Activated gamma-delta T cell treated with anti-CD3 and anti-CD28 coated beads, Interleukin-2, amount 50 U/mL, for 16 hours (primary cell): ENCODE data around the gene DDX39A.
A peak's percentile ranks its signal among the peaks of the same experiment; 100 is the strongest.

Experiments used
- DNase-seq: peaks from one replicate; pipeline ENCODE4 v3.0.0-alpha.2; 2020; ENCODE audit warnings: low read depth

Gene DDX39A

DNA sequence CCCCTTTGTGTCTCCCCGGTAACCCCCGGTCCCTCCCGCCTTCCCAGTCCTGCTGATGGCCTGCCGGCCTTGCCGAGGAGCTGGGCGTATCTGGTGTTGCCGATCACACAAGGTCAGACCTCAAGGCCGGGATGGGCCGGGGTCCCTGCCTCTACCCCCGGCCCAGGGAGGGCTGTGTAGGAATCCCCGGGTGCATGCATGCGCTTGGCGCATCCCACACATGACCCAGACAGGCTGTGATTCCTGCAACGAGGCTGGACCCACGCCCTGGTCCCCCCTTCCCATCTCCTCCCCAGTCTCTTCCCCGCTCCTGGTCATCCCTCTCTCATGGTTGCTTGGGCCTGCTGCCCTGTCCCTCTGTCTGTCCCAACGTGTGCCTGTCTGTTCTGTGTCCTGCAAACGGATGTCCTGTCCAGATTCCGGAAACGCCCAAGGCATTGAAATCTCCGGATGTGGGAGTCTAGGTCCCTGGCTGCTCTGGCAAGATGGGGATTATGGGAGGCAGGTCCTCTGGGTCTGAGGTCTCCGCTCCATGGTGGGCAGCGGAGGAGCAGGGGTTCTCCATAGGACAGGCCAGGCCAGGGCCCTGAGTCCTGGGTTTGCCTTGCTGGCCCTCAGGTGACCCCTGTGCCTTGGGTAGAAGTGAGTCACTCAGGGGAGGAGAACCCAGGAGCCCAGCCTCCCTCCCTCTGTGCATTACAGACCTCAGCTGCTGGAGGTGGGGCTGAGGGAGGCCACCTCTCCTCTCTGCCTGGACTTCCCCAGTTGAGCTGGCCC is 15.6 kb upstream of the DDX39A start:
- DNase-seq, result peak; percentile 47

DNA sequence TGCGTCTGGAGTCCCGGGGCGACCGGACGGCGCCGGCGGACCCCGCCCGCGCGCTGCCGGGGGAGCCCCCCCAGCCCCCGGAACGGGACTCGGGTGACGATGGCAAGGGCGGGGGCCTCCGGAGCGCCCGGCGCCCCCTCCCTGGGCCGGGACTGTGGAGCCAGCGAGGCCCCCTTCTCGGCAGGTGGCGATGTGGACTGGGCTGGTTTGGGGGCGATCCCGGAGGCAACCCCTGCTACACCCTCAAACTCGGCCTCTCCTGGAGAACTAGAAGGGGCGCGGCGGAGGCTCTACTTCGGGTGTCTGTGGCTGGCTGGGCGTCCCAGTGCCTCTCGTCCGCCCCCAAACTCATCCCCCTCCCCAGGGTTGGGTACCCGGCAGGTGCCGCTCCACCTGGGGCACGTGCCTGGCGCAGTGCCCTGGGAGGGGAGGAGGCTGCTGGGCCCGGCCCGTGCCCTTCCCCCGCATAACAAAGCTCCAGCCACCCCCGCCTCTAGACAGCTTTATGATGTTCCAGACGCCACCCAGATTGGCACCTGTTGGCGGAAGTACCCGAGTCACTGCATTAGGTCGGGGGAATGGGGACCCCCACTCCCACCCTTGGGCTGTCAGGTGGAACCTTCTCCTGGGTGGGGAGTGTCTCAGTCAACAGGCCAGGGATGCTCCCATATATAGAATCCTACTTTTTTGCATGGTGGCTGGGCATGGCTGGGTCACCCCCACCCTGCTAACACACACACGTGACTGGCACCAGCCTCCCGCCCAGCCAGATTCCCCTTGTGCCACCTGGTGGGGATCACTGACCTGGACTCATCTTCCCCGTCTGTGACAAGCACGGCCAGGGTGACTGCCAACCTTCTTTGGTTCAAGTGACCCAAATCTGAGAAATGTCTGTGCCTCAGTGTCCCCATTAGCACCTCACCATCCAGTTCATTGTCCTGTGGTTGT is 14.7 kb upstream of the DDX39A start:
- DNase-seq, result no peak

DNA sequence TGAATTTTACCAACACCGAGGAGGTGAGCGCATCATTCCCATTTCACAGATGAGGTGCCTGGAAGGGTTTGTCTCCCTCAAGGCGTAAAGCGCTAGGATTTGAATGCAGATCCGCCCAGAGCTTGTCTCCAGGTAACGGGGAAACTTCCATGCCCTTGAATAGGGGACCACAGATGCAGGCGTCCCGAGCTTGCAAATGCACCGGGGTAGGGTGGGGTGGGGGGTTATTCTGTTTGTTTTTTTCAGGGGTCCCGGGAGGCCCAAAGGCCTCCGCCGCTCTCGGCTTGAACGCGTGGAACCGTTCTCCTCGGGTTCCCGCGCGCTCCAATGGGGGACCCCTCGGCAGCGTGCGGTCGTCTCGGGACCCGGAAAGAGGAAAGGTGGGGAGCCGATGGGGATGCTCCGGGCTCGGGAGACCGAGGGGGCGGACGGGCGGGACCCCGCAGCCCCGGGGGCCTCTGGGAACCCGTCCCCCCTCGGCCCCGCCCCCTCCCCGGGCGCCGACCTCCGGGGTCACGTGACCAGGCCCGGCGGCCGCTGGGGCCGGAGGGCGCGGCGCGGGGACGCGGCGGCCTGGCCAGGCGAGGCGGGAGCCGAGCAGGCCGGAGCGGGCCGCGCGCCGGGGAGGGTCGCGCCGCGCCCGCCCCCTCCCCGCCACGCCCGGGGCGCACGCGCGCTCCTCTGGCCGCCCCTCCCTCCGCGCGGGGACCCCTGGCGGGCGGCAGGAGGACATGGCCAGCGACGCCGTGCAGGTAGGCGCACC is 13.8 kb upstream of the DDX39A start, which contains the start of gene PKN1:
PKN1 (plus strand) TSS at position 516 of the 763 bp plus-strand sequence; CDS start at position 732, 216 bp downstream.
- no peak for DNase-seq

DNA sequence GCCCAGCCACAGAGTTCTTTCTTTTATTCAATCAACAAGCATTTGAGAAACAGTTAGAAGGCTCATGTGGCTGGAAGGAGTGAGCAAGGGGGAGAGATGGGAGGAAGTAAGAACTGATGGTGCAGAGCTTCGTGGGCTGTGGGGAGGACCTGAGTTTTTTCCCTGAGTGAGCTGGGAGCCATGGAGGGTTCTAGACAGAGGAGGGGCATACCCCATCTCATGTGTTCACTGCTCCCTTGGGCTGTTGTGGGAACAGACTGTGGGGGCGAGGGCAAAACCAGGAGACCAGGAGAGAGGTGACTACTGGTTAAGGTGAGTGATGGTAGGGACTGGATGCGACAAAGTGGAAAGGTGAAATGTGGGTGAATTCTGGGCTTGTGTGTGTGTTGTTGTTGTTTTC is 11.6 kb upstream of the DDX39A start:
- DNase-seq, result no peak

DNA sequence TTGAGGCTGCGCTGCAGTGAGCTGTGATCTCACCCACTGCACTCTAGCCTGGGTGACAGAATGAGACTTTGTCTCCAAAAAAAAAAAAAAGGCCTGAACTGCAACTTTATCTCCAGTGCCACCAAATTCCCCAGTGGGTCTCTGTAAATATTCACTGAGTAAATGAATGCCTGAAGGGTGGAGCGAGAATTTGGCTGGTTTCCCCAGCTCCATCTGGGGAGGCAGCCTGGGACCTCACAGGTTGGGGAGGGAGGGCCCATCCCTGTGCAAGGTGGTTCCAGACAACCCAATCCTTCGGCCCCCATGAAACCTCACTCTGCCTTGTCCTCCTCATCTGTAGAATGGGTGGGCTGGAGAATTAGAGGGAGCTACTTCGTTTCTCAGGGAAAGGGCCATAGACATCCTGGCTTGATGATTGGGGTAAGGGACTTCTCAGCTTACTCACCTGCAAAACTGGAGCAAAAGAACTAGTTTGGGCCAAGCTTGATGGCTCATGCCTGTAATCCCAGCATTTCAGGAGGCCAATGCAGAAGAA is 9.8 kb upstream of the DDX39A start:
- no peak for DNase-seq

DNA sequence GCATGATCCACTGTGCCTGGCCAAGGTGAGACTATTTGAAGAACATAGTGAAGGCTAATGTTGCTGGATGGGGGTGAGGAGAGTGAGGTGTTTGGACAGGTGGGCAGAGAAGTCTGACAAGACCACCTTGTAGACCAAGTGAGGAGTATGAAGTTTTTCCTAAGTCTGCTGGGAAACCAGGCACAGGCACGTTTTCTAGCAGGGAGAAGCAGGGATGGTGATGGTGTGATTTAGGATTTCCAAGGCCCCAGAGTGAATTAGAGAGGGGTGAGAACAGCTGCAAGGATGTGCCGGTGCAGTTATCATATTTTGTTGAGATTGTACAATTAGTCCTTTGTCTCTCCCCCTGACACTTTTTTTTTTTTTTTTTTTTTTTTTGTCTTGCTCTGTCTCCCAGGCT is 8.3 kb upstream of the DDX39A start:
- no peak for DNase-seq

DNA sequence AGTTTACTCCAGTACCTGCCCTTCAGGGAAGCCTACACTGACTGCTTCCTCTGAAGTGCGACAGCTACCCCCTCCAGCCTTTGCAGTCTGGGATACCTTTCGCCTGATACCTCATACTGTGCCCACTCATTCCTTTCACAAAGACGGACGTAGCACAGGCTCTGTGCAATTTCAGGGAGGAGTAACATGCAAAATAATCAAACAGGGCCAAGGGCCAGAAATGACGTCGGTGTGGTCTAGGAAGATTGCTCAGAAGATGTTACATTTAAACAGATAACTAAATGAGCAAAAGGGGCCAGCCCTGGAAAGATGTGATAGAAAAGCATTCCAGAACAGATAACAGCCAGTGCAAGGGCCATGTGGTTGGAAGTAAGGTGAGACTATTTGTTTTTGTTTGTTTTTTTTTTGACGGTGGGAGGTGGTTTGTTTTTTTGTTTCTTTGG is 6.6 kb upstream of the DDX39A start:
- no peak for DNase-seq

DNA sequence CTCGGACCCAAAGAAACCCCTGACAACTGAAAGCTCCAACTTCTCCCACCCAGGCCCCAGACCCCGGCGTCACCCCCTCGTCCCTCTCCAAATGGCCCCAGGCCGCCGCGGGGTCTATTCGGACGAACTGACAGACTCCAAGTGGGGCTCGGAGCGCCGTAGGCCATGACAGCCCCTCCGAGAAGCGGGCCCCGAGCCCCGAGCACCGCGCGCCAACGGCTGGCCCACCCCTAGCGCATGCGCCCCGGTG is 360 bp downstream of the DDX39A start:
- DNase-seq, result peak; percentile 82

DNA sequence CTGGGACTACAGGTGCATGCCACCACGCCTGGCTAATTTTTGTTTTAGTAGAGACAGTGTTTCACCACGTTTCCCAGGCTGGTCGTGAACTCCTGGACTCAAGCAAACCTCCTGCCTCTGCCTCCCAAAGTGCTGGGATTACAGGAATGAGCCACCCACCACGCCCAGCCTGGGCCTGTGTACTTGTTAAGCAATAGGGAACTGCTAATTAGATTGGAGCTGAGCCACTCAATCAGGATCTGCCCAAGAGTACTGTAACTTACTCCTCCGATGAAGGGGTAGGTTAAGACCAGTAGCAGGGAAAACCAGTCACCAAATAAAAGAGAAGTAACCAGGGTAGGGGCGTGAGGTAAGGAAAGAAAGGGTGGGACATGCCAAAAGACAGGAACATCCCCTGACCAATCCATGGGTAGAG is 2.3 kb downstream of the DDX39A start:
- DNase-seq, result no peak

DNA sequence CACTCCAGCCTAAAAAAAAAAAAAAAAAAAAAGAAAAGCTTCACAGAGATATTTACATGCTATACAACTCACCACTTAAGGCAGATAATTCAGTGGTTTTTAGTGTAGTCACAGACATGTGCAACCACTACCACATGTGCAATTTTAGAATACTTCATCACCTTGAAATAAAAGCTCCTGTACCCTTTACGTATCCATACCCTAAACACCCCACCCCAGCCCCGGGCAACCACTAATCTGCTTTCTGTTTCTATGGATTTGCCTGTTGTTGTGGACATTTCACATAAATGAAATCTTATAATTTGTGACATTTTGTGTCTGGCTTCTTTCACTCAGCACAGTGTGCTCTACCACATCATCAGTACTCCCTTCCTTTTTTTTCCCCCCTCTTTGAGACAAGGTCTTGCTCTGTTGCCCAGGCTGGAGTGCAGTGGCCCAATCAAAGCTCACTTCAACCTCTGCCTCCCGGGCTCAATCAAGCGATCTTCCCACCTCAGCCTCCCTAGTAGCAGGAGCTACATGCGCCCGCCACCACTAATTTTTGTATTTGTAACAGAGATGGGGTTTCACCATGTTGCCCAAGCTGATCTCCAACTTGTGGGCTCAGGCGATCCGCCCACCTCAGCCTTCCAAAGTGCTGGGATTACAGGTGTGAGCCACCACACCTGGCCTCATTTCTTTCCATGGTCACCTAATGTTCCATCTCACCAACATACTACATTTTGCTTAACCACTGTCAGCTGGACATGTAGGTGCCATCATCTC is 4.0 kb downstream of the DDX39A start:
- no peak for DNase-seq

DNA sequence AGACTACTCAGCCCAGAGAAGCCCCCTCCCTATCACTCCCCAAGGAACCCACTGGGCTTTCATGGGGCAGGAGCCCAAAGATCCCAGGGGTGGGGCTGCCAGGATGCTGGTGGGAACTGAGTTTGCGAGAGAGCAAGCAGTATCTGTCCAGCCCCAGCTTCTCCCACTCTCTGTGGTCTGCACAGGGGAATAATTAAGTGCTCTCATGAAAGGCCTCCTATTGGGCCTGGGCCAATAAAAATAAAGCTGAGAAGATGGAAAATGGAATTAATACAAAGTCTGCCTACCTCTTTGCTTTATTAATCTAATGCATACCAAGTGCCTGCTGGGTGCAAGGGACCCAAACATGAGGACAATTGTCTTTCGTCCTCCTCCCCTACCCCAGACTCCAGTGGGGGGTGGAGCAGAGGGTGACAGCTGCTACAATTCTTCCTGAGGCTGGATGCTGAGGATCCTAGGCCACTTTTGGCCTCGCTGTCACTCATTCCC is 5.4 kb downstream of the DDX39A start:
- DNase-seq, result no peak

DNA sequence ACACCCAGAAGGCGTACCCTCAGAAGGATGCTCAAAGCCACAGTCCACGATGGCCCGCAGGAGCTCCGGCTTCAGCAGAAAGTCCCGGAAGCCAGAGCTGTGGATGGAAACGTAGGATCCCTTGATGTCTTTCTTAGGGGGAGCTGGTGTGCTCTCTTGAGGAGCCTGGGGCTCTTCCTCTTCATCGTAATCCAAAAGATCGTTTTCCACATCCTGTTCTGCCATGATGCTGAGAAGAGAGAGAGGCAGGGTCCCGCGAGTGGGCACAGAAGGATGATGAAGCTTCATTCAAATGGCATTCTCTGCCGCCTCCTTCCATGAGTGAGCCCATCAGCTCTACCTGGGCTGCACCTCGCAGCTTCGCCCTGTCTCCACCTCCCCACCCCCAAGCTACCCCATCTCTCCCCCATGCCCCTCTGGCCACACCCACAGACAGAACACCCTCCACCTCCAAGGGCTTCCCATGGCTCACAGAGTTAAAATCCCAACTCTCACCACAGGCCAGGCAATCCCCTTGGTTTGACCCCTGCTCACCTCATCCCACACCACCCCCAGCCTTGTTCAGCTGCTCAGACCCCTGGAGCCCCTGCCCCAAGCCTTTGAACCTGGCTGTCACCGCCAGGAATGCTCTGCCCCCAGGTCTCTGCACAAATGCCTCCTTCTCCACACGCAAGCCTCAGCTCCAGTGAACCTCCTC is 6.0 kb downstream of the DDX39A start:
- DNase-seq, result no peak

DNA sequence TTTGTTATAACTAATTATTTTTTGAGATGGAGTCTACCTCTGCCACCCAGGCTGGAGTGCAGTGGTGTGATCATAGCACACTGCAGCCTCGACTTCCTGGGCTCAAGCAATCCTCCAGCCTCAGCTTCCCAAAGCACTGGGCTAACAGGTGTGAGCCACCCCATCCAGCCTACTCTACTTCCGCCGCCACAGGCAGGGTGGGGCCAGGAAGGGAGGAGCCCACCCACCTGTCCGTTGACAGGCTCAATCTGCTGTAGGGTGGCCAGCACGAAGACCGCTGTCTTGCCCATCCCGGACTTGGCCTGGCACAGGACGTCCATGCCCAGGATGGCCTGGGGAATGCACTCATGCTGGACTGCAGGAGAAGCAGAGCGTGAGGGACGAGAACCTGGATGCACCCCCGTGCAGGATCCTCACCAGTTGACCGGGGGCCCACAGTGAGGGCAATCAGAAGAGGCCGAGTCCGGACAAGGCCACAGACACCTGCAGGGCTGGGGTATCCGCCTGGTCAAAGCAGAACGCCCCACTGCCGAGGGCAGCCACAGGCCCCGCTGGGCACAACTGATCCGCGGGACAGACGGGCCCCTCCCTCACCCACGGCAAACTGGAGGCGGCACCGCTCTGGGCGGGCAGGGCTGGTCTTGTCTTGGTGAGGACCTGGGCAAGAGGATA is 6.7 kb downstream of the DDX39A start:
- no peak for DNase-seq

DNA sequence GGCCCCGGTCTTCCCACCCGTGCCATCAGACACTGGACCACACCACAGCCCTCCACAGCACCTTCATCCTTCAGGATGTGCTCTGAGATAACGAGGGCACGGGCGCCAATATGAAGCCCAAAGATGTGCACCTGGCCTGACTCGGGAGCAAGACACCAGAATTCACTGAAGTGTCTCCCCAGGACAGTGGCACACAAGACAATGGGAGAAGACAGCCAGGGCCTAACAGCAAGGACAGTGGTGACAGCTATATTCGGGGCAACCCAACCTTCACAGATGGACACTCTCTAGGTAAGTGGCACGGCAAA is 7.2 kb downstream of the DDX39A start:
- DNase-seq, result no peak

DNA sequence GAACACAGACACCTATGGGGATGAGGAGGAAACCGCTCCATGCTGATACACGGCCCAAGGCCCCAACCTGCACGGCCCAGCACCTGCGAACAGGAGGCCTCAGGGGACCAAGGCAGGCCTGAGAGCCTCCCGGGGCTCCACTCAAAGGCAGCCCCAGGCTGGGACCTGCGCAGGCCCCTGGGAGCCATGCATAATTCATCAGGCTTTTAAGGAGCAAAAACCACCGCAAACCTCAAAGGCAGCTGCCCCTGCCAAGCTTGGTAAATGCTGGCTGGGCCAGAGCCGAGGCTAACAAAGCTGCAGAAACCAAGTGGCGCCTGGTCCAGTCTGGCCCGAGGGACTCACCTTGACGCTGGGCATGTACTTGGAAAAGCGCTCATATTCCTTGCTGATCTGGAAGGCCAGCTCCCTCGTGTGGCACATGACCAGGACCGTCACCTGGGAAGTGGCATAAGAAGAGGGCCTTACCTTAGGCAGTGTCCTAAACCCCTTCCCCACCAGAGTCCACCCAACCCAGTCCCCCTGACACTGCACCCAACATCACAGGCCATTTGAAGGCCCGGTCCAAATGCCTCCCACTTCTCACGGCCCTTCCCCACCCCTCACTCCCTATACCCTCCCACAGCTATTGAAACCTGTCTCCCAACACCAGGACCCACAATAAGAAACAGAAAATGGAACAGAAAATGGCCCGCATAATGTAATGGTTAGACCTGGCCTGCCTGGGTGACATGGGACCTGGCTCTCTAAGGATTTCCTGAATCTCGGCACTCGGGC is 7.8 kb downstream of the DDX39A start:
- no peak for DNase-seq

DNA sequence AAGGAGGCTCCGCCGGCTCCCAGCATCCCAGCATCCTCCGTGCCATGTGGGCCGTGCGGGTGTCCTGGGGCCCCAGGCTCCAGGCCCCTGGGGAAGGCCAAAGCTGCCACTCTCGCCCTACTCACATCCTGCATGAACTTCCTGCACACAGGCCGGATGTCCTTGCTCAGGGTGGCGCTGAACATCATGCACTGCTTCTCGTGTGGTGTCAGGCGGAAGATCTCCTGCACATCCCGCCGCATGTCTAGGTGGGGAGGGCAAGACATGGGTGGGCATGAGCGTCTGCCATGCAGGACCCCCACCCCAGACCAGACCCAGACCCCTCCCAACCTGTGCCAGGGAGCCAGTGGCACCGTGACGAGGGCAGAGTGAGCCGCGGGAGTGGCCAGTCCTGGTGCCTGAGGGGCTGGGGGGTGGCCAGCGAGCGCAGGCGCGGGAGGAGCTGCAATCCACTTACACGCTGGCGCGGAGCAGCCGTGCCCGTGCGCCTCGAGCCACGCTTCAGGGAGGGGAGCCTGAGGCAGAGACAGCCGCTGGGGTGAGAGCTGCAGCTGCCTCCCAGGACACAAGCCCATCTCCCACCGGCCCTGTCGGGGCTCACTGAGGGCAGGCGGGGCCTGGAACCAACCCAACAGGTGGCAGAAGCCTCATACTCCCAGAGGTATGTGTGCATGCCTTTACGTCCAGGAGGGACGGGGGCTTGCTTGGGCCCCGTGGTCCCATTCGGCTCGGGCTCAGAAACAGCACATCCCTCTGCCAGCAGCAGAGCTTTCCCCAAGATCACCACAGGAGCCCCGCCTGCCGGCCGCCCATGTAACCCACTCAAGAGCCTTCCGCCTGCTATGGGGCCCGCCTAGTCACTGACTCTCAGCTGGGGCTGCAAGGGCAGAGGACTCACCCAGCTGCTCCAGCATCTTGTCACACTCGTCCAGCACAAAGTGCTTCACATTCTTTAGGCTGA is 8.8 kb downstream of the DDX39A start:
- DNase-seq, result no peak

DNA sequence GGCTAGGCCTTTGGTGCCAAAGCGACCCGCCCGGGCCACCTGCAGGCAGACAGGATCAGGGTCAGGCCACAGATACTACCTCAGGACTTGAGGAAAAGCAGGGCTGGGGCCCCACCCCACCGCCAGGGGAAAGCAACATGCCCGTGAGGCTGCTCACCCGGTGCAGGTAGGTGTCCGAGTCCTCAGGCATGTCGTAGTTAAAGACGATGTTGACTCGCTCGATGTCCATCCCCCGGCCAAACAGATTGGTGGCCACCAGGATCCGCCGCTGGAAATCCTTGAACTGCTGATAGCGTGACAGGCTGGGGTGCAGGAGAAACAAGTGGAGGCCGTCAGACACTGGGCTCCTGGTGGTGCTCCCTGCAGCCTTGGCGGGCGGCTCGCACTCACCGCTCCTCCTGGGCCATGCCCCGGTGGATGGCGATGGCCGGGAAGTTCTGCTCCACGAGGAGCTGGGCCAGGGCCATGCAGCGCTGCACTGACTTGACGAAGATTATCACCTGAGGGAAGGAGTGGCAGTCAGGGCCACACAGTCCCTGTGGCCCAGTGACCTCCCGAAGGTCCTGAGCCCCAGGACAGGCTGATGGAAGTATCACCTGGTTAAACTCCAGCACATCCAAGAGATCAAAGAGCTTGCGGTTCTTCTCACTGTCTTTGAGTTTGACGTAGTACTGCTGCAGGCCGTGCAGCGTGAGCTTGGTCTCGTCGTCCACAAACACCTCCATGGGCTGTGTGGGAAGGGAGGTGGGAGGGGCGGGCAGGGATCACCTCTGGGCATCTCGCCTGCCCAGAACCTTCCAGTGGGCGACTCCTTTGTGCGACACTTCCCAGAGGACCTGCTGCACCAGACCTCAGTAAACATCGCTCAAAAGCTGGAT is 9.8 kb downstream of the DDX39A start:
- no peak for DNase-seq
